Liver (tissue), 9 donors: ENCODE results near the gene PALMD. TPM values are rescaled to one million over a fixed set of nuclear protein-coding genes. Genes with fewer than 3 reads are reported as not detected.

Source experiments
- DNase-seq: peaks from one replicate; pipeline ENCODE4 v3.0.0-alpha.2; 2017; ENCODE audit warnings: low spot score
- H3K27ac ChIP-seq, 2 donors: one replicate each; pipeline ENCODE4 v1.7.0; 2013; ENCODE audit warnings: inconsistent platforms in 2 of 2, low read length in 2 of 2, control low read depth in 1 of 2, low read depth in 1 of 2, mild to moderate bottlenecking in 1 of 2
- H3K27me3 ChIP-seq, 4 donors: one replicate each; pipeline versions ENCODE4 v1.6.1 to v1.7.0; 2013; ENCODE audit warnings: low read length in 3 of 4, inconsistent platforms in 1 of 4, mild to moderate bottlenecking in 1 of 4, moderate library complexity in 1 of 4; ENCODE audit not compliant: control insufficient read depth in 4 of 4, insufficient read depth in 4 of 4
- H3K36me3 ChIP-seq, 4 donors: one replicate each; pipeline versions ENCODE4 v1.6.1 to v1.7.0; 2013; ENCODE audit warnings: low read length in 3 of 4, mild to moderate bottlenecking in 3 of 4, low read depth in 1 of 4, moderate library complexity in 1 of 4; ENCODE audit not compliant: control insufficient read depth in 4 of 4, insufficient read depth in 3 of 4
- H3K4me1 ChIP-seq, 4 donors: one replicate each; pipeline versions ENCODE4 v1.6.1 to v1.7.0; 2013; ENCODE audit warnings: low read length in 3 of 4, mild to moderate bottlenecking in 3 of 4, moderate library complexity in 1 of 4; ENCODE audit not compliant: control insufficient read depth in 4 of 4, insufficient read depth in 4 of 4
- H3K4me3 ChIP-seq, 3 donors: one replicate each; pipeline versions ENCODE4 v1.6.1 to v1.7.0; 2013; ENCODE audit warnings: low read length in 3 of 3, control low read depth in 1 of 3, low read depth in 1 of 3, mild to moderate bottlenecking in 1 of 3
- H3K9ac ChIP-seq, 2 donors: one replicate each; pipeline ENCODE4 v1.7.0; 2013; ENCODE audit warnings: low read length in 2 of 2, mild to moderate bottlenecking in 2 of 2, moderate library complexity in 2 of 2, control low read depth in 1 of 2, low read depth in 1 of 2
- H3K9me3 ChIP-seq, 4 donors: one replicate each; pipeline versions ENCODE4 v1.6.1 to v1.7.0; 2013; ENCODE audit warnings: low read length in 3 of 4; ENCODE audit not compliant: control insufficient read depth in 4 of 4
- EGR1 ChIP-seq, 2 donors: IDR thresholded peaks; 2 replicates each; pipeline ENCODE4 v1.6.1; 2016 to 2018; ENCODE audit warnings: antibody characterized with exemption in 2 of 2, low read depth in 2 of 2
- FOXA1 ChIP-seq: IDR thresholded peaks from 2 replicates; pipeline ENCODE4 v1.6.1; 2016; ENCODE audit warnings: antibody characterized with exemption
- FOXA2 ChIP-seq: IDR thresholded peaks from 2 replicates; pipeline ENCODE4 v1.6.1; 2016; ENCODE audit warnings: antibody characterized with exemption
- GABPA ChIP-seq, 2 donors: IDR thresholded peaks in 1 of 2; conservative IDR thresholded peaks in 1 of 2; 2 replicates each; pipeline ENCODE4 v1.6.1; 2016; ENCODE audit warnings: antibody characterized with exemption in 2 of 2, mild to moderate bottlenecking in 1 of 2, moderate library complexity in 1 of 2
- HNF4A ChIP-seq, 2 donors: conservative IDR thresholded peaks; 2 replicates each; pipeline ENCODE4 v1.6.1; 2016; ENCODE audit warnings: antibody characterized with exemption in 2 of 2, mild to moderate bottlenecking in 2 of 2
- HNF4G ChIP-seq: IDR thresholded peaks from 2 replicates; pipeline ENCODE4 v1.6.1; 2016; ENCODE audit warnings: antibody characterized with exemption
- JUND ChIP-seq, 2 donors: IDR thresholded peaks; 2 replicates each; pipeline ENCODE4 v1.6.1; 2016; ENCODE audit warnings: antibody characterized with exemption in 2 of 2
- NR2F2 ChIP-seq: IDR thresholded peaks from 2 replicates; pipeline ENCODE4 v1.6.1; 2016; ENCODE audit warnings: antibody characterized with exemption
- RAD21 ChIP-seq, 2 donors: IDR thresholded peaks; 2 replicates each; pipeline ENCODE4 v1.6.1; 2016; ENCODE audit warnings: antibody characterized with exemption in 2 of 2, mild to moderate bottlenecking in 2 of 2
- RXRA ChIP-seq, 2 donors: IDR thresholded peaks; 2 replicates each; pipeline ENCODE4 v1.6.1; 2017 to 2018; ENCODE audit warnings: antibody characterized with exemption in 2 of 2, mild to moderate bottlenecking in 1 of 2
- SP1 ChIP-seq: IDR thresholded peaks from 2 replicates; pipeline ENCODE4 v1.6.1; 2018; ENCODE audit warnings: antibody characterized with exemption, mild to moderate bottlenecking
- TAF1 ChIP-seq: conservative IDR thresholded peaks from 2 replicates; pipeline ENCODE4 v1.6.1; 2016; ENCODE audit warnings: antibody characterized with exemption, mild to moderate bottlenecking
- YY1 ChIP-seq: IDR thresholded peaks from 2 replicates; pipeline ENCODE4 v1.6.1; 2016; ENCODE audit warnings: antibody characterized with exemption, mild to moderate bottlenecking
- WGBS: extraction: QIAGEN DNeasy Blood & Tissue Kit; methylation state at CpG from one replicate; pipeline ENCODE4 v1.1.7; 2013; 5-methylcytosine and 5-hydroxymethylcytosine counted together
- polyA plus RNA-seq, 2 donors: library from polyadenylated mRNA; stranded (reverse) in 1 of 2; unstranded in 1 of 2; fragments of 200-250 nt in 1 of 2; fragments of >200 nt in 1 of 2; fragmentation: Nextera tagmentation in 1 of 2; extraction: Ambion mirVana in 1 of 2; gene quantifications; one replicate each; pipeline versions ENCODE4 v1.2.1 to v1.2.3, GENCODE V29; 2013 to 2015
- total RNA-seq, 2 donors: library from RNA; depleted of rRNA; stranded (reverse); fragments of >200 nt; gene quantifications; one replicate each; pipeline ENCODE4 v1.2.3, GENCODE V29; 2014
- TF ChIP-seq, protein P1 (sequence below): IDR thresholded peaks from 2 replicates; pipeline ENCODE4 v1.6.1; 2016; ENCODE audit warnings: antibody characterized with exemption
- TF ChIP-seq, protein P2 (sequence below): IDR thresholded peaks from 2 replicates; pipeline ENCODE4 v1.6.1; 2016; ENCODE audit warnings: antibody characterized with exemption, mild to moderate bottlenecking
- TF ChIP-seq, protein P3 (sequence below): IDR thresholded peaks from 2 replicates; pipeline ENCODE4 v1.6.1; 2016; ENCODE audit warnings: antibody characterized with exemption
- TF ChIP-seq, protein P4 (sequence below): IDR thresholded peaks from 2 replicates; pipeline ENCODE4 v1.6.1; 2016; ENCODE audit warnings: antibody characterized with exemption
- TF ChIP-seq, protein P5 (sequence below): fragments of 150-350 bp; IDR thresholded peaks from 2 replicates; pipeline ENCODE4 v1.5.1; 2017; ENCODE audit warnings: improper control_type of control experiment, low read depth, low read length; ENCODE audit not compliant: missing input control
- donor health status: healthy.
- donor health status: healthy.
- donor health status: healthy.
- donor health status: healthy.
- donor health status: healthy.

The PALMD gene
- total and polyA plus RNA-seq, 4 donors, result 9.7 to 24.0 (median 19.5) TPM

DNA sequence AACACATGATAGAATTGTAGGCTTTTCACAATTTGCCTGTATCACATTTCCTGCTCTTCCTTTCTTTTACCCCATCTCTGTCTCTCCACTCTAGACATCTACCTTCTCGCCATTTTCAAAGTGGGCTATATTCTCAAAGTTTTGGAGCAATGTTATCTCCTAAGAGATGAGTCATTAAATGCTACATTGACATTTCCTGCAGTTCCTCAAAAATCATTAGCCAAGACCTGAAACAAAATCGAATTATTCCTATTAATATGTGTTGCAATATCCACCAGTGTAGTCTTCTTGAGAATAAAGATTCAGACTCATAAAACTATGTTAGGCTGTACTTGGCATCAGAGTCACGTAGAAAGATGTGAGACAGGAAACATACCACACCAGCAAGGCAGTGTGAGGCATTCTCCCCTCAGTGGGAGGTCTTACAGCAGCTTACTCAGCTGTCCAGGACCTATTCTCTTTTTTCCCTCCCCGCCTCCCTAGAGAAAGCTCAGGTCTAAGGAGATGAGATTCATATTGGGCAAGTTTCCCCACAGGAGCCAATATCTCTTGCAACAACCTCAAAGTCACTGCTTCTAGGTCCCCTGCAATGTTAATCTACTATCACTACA is 81.8 kb downstream of the PALMD start:
- Histone ChIP-seq H3K4me3 (no peak overlapping the region), H3K36me3 (peaks cover 4 to 36% (median 13%) of the 10 kb centered on the region in 4 donors), H3K4me1 (peaks cover 0 to 10% (median 6%) of the 10 kb centered on the region in 4 donors), H3K27ac (peak overlapping the region in 1 of 2 donors; percentile 37), H3K9me3 (no peaks in the 10 kb centered on the region), H3K27me3 (no peaks in the 10 kb centered on the region), H3K9ac (no peak overlapping the region)
- TF ChIP-seq RAD21 (IDR thresholded peaks at IDR 0.05) (no peak), HNF4G (no peak), NR2F2 (no peak), TAF1 (no peak), FOXA2 (no peak), GABPA (IDR thresholded peaks at IDR 0.05 in 1 of 2, conservative IDR thresholded peaks at IDR 0.05 in 1 of 2) (no peak), EGR1 (IDR thresholded peaks at IDR 0.05; ENCODE audit: low read depth in 2 of 2) (no peak), FOXA1 (no peak), YY1 (no peak), SP1 (no peak), JUND (IDR thresholded peaks at IDR 0.05) (no peak), RXRA (IDR thresholded peaks at IDR 0.05) (no peak), HNF4A (conservative IDR thresholded peaks at IDR 0.05) (no peak)
- TF ChIP-seq, protein P1, sequence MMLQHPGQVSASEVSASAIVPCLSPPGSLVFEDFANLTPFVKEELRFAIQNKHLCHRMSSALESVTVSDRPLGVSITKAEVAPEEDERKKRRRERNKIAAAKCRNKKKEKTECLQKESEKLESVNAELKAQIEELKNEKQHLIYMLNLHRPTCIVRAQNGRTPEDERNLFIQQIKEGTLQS, result no peak
- TF ChIP-seq, protein P2, sequence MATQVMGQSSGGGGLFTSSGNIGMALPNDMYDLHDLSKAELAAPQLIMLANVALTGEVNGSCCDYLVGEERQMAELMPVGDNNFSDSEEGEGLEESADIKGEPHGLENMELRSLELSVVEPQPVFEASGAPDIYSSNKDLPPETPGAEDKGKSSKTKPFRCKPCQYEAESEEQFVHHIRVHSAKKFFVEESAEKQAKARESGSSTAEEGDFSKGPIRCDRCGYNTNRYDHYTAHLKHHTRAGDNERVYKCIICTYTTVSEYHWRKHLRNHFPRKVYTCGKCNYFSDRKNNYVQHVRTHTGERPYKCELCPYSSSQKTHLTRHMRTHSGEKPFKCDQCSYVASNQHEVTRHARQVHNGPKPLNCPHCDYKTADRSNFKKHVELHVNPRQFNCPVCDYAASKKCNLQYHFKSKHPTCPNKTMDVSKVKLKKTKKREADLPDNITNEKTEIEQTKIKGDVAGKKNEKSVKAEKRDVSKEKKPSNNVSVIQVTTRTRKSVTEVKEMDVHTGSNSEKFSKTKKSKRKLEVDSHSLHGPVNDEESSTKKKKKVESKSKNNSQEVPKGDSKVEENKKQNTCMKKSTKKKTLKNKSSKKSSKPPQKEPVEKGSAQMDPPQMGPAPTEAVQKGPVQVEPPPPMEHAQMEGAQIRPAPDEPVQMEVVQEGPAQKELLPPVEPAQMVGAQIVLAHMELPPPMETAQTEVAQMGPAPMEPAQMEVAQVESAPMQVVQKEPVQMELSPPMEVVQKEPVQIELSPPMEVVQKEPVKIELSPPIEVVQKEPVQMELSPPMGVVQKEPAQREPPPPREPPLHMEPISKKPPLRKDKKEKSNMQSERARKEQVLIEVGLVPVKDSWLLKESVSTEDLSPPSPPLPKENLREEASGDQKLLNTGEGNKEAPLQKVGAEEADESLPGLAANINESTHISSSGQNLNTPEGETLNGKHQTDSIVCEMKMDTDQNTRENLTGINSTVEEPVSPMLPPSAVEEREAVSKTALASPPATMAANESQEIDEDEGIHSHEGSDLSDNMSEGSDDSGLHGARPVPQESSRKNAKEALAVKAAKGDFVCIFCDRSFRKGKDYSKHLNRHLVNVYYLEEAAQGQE, result no peak
- TF ChIP-seq, protein P3, sequence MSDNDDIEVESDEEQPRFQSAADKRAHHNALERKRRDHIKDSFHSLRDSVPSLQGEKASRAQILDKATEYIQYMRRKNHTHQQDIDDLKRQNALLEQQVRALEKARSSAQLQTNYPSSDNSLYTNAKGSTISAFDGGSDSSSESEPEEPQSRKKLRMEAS, result no peak
- TF ChIP-seq, protein P4, sequence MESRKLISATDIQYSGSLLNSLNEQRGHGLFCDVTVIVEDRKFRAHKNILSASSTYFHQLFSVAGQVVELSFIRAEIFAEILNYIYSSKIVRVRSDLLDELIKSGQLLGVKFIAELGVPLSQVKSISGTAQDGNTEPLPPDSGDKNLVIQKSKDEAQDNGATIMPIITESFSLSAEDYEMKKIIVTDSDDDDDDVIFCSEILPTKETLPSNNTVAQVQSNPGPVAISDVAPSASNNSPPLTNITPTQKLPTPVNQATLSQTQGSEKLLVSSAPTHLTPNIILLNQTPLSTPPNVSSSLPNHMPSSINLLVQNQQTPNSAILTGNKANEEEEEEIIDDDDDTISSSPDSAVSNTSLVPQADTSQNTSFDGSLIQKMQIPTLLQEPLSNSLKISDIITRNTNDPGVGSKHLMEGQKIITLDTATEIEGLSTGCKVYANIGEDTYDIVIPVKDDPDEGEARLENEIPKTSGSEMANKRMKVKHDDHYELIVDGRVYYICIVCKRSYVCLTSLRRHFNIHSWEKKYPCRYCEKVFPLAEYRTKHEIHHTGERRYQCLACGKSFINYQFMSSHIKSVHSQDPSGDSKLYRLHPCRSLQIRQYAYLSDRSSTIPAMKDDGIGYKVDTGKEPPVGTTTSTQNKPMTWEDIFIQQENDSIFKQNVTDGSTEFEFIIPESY, result no peak
- TF ChIP-seq, protein P5, sequence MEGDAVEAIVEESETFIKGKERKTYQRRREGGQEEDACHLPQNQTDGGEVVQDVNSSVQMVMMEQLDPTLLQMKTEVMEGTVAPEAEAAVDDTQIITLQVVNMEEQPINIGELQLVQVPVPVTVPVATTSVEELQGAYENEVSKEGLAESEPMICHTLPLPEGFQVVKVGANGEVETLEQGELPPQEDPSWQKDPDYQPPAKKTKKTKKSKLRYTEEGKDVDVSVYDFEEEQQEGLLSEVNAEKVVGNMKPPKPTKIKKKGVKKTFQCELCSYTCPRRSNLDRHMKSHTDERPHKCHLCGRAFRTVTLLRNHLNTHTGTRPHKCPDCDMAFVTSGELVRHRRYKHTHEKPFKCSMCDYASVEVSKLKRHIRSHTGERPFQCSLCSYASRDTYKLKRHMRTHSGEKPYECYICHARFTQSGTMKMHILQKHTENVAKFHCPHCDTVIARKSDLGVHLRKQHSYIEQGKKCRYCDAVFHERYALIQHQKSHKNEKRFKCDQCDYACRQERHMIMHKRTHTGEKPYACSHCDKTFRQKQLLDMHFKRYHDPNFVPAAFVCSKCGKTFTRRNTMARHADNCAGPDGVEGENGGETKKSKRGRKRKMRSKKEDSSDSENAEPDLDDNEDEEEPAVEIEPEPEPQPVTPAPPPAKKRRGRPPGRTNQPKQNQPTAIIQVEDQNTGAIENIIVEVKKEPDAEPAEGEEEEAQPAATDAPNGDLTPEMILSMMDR, result no peak
- DNase-seq, result no peak
- WGBS, result 84% methylated on average over 4 of the region's 4 CpGs
